Renal pelvis (tissue), 12 donors: ENCODE results near the gene FBXO21. TPM values are rescaled to one million over a fixed set of nuclear protein-coding genes. Genes with fewer than 3 reads are reported as not detected.
"Not testable (repeated sequence)": the region's sequence is repeated elsewhere in the genome, so short reads cannot be mapped to it uniquely, and the experiment has no call there.

Experiments used
- DNase-seq: peaks from one replicate; pipeline ENCODE4 v3.0.0-alpha.2; 2013
- long read RNA-seq, 16 experiments: transcript quantifications; one replicate each; lab custom pipeline, GENCODE V29; 2026
- polyA plus RNA-seq, 3 donors: library from polyadenylated mRNA; unstranded; fragments of 120-200 nt; gene quantifications; one replicate each; pipeline ENCODE4 v1.2.1, GENCODE V29; 2013; ENCODE audit not compliant: insufficient read length in 3 of 3

Gene FBXO21
- 10 to 100 TPM; 57.4 to 71.8 (median 64.7) TPM for polyA plus RNA-seq
- long read RNA-seq, donor 1, full-length matches to known transcripts: 9 of 14 reads
- long read RNA-seq, donor 1, partial matches to known transcripts: 5 of 14 reads
- long read RNA-seq, donor 1, other reads (novel, unspliced or antisense): 0 of 14 reads
- long read RNA-seq, donor 2, full-length matches to known transcripts: 14 of 29 reads
- long read RNA-seq, donor 2, partial matches to known transcripts: 15 of 29 reads
- long read RNA-seq, donor 2, other reads (novel, unspliced or antisense): 0 of 29 reads
- long read RNA-seq, donor 3, full-length matches to known transcripts: 4 of 18 reads
- long read RNA-seq, donor 3, partial matches to known transcripts: 14 of 18 reads
- long read RNA-seq, donor 3, other reads (novel, unspliced or antisense): 0 of 18 reads
- long read RNA-seq, donor 4, full-length matches to known transcripts: 10 of 10 reads
- long read RNA-seq, donor 4, partial matches to known transcripts: 0 of 10 reads
- long read RNA-seq, donor 4, other reads (novel, unspliced or antisense): 0 of 10 reads
- long read RNA-seq, donor 5, full-length matches to known transcripts: 11 of 17 reads
- long read RNA-seq, donor 5, partial matches to known transcripts: 6 of 17 reads
- long read RNA-seq, donor 5, other reads (novel, unspliced or antisense): 0 of 17 reads
- long read RNA-seq, donor 6, full-length matches to known transcripts: 12 of 28 reads
- long read RNA-seq, donor 6, partial matches to known transcripts: 16 of 28 reads
- long read RNA-seq, donor 6, other reads (novel, unspliced or antisense): 0 of 28 reads
- long read RNA-seq, donor 7, full-length matches to known transcripts: 18 of 25 reads
- long read RNA-seq, donor 7, partial matches to known transcripts: 7 of 25 reads
- long read RNA-seq, donor 7, other reads (novel, unspliced or antisense): 0 of 25 reads
- long read RNA-seq, donor 8, full-length matches to known transcripts: 4 of 13 reads
- long read RNA-seq, donor 8, partial matches to known transcripts: 9 of 13 reads
- long read RNA-seq, donor 8, other reads (novel, unspliced or antisense): 0 of 13 reads
- long read RNA-seq, donor 9, full-length matches to known transcripts: 11 of 26 reads
- long read RNA-seq, donor 9, partial matches to known transcripts: 15 of 26 reads
- long read RNA-seq, donor 9, other reads (novel, unspliced or antisense): 0 of 26 reads
- long read RNA-seq, donor 10, full-length matches to known transcripts: 11 of 38 reads
- long read RNA-seq, donor 10, partial matches to known transcripts: 27 of 38 reads
- long read RNA-seq, donor 10, other reads (novel, unspliced or antisense): 0 of 38 reads
- long read RNA-seq, donor 11, full-length matches to known transcripts: 10 of 10 reads
- long read RNA-seq, donor 11, partial matches to known transcripts: 0 of 10 reads
- long read RNA-seq, donor 11, other reads (novel, unspliced or antisense): 0 of 10 reads
- long read RNA-seq, donor 12, full-length matches to known transcripts: 21 of 31 reads
- long read RNA-seq, donor 12, partial matches to known transcripts: 10 of 31 reads
- long read RNA-seq, donor 12, other reads (novel, unspliced or antisense): 0 of 31 reads
- long read RNA-seq, donor 13, full-length matches to known transcripts: 8 of 8 reads
- long read RNA-seq, donor 13, partial matches to known transcripts: 0 of 8 reads
- long read RNA-seq, donor 13, other reads (novel, unspliced or antisense): 0 of 8 reads
- long read RNA-seq, donor 14: 0 reads
- long read RNA-seq, donor 15, full-length matches to known transcripts: 15 of 24 reads
- long read RNA-seq, donor 15, partial matches to known transcripts: 9 of 24 reads
- long read RNA-seq, donor 15, other reads (novel, unspliced or antisense): 0 of 24 reads
- long read RNA-seq, donor 16, full-length matches to known transcripts: 11 of 26 reads
- long read RNA-seq, donor 16, partial matches to known transcripts: 15 of 26 reads
- long read RNA-seq, donor 16, other reads (novel, unspliced or antisense): 0 of 26 reads

- DNase-seq: peak; percentile 89
These were observed at the start of gene FBXO21 for GRCh38 chr12:117190210-117190781. Gene FBXO21, minus strand, starts transcription at chr12:117190470. Its CDS starts 14 bp downstream, at chr12:117190456.

GRCh38 chr12:117236456-117237001 lies 46.3 kb upstream of the FBXO21 start:
- DNase-seq: peak; percentile 69

- no peak for DNase-seq
These were observed 45.0 kb upstream of the FBXO21 start for GRCh38 chr12:117235261-117235660.

- no peak for DNase-seq
These were observed 44.2 kb upstream of the FBXO21 start for GRCh38 chr12:117234441-117234840.

GRCh38 chr12:117231750-117232149 lies 41.5 kb upstream of the FBXO21 start:
- DNase-seq: no peak

- DNase-seq: no peak
These were observed 38.0 kb upstream of the FBXO21 start for GRCh38 chr12:117228239-117228638.

GRCh38 chr12:117227000-117227653 lies 36.9 kb upstream of the FBXO21 start:
- no peak for DNase-seq

- DNase-seq: no peak
These were observed 36.2 kb upstream of the FBXO21 start for GRCh38 chr12:117226505-117226904.

GRCh38 chr12:117225179-117225578 lies 34.9 kb upstream of the FBXO21 start:
- DNase-seq: no peak

GRCh38 chr12:117220947-117221346 lies 30.7 kb upstream of the FBXO21 start:
- DNase-seq: not testable (repeated sequence)

GRCh38 chr12:117218149-117218548 lies 27.9 kb upstream of the FBXO21 start:
- no peak for DNase-seq

GRCh38 chr12:117216686-117217085 lies 26.4 kb upstream of the FBXO21 start:
- DNase-seq: no peak

GRCh38 chr12:117214797-117215196 lies 24.5 kb upstream of the FBXO21 start:
- no peak for DNase-seq

- no peak for DNase-seq
These were observed 23.1 kb upstream of the FBXO21 start for GRCh38 chr12:117213295-117213808.

GRCh38 chr12:117212563-117213190 lies 22.4 kb upstream of the FBXO21 start:
- DNase-seq: peak; percentile 78

- no peak for DNase-seq
These were observed 20.1 kb upstream of the FBXO21 start for GRCh38 chr12:117210266-117210918.

- no peak for DNase-seq
These were observed 19.4 kb upstream of the FBXO21 start for GRCh38 chr12:117209626-117210025.
